ENCODE results near the gene OR52W1.

GRCh38 chr11:6203327-6203726 lies 4.3 kb downstream of the OR52W1 start:
- TF ChIP-seq, protein P1, sequence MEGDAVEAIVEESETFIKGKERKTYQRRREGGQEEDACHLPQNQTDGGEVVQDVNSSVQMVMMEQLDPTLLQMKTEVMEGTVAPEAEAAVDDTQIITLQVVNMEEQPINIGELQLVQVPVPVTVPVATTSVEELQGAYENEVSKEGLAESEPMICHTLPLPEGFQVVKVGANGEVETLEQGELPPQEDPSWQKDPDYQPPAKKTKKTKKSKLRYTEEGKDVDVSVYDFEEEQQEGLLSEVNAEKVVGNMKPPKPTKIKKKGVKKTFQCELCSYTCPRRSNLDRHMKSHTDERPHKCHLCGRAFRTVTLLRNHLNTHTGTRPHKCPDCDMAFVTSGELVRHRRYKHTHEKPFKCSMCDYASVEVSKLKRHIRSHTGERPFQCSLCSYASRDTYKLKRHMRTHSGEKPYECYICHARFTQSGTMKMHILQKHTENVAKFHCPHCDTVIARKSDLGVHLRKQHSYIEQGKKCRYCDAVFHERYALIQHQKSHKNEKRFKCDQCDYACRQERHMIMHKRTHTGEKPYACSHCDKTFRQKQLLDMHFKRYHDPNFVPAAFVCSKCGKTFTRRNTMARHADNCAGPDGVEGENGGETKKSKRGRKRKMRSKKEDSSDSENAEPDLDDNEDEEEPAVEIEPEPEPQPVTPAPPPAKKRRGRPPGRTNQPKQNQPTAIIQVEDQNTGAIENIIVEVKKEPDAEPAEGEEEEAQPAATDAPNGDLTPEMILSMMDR (IDR thresholded peaks at IDR 0.05; ENCODE audit: insufficient read depth, low read length, poor library complexity, severe bottlenecking) = no peak
- TF ChIP-seq EZH2phosphoT487 (conservative IDR thresholded peaks at IDR 0.05; ENCODE audit: low read length) = no peak
